Measurements from ENCODE around the gene AVPR1B. TPM values are rescaled to one million over a fixed set of nuclear protein-coding genes. Genes with fewer than 3 reads are reported as not detected.

AVPR1B gene
- total RNA-seq, 1 experiment from 2014 or later = not detected

DNA sequence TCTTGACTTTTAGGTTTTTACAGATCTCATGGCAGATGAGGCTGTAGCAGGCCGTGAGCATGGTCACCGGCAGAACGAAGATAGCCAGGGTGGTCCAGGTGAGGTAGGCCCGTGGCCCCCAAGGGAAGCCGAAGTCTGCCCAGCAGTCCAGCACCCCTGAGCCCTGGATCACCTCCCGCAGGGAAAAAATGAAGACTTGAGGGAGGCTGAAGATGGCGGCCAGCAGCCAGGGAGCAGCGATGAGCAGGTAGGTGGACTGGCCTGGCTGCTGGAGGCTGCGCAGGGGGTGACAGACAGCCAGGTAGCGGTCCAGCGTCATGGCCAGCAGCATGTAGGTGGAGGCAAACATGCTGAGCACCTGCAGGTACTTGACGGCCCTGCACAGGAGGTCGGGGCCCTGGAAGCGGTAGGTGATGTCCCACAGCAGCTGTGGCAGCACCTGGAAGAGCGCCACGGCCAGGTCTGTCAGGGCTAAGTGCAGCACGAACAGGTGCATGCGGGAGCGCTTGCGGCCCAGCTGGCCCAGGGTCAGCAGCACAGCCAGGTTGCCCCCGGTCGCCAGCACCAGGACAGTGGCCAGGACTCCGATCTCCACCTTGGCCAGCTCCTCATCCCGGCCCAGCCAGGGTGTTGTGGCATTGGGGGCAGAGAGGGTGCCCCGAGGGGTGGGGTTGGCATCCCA lies 856 bp downstream of the AVPR1B start:
- DNase-seq (ENCODE audit: low read depth, low spot score) = no peak
- in situ Hi-C loops (cut with HindIII; ENCODE audit: low pct_unique_long_range_greater_than_20kb, low sequenced_read_pairs) = no loop called here

DNA sequence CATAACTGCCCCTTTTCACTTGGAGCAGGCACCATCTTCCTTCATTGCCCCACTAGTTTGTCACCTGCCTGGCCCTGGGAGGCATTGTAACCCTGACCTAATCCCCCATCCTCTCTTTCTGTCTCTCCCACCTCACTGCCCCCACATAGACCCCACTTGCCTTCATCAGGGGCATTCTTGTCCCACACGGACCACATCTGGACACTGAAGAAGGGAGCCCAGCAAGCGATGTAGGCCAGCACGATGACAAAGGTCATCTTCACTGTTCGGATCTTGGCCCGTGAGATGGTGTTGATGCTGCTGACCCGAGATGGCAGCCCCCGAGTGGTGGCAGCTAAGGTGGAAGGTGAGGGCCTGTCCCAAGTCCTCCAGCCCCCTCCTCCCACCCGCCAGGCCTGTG lies 1.4 kb downstream of the AVPR1B start:
- no peak for DNase-seq (ENCODE audit: low read depth, low spot score)
- in situ Hi-C loops (cut with HindIII; ENCODE audit: low pct_unique_long_range_greater_than_20kb, low sequenced_read_pairs) = no loop called here

DNA sequence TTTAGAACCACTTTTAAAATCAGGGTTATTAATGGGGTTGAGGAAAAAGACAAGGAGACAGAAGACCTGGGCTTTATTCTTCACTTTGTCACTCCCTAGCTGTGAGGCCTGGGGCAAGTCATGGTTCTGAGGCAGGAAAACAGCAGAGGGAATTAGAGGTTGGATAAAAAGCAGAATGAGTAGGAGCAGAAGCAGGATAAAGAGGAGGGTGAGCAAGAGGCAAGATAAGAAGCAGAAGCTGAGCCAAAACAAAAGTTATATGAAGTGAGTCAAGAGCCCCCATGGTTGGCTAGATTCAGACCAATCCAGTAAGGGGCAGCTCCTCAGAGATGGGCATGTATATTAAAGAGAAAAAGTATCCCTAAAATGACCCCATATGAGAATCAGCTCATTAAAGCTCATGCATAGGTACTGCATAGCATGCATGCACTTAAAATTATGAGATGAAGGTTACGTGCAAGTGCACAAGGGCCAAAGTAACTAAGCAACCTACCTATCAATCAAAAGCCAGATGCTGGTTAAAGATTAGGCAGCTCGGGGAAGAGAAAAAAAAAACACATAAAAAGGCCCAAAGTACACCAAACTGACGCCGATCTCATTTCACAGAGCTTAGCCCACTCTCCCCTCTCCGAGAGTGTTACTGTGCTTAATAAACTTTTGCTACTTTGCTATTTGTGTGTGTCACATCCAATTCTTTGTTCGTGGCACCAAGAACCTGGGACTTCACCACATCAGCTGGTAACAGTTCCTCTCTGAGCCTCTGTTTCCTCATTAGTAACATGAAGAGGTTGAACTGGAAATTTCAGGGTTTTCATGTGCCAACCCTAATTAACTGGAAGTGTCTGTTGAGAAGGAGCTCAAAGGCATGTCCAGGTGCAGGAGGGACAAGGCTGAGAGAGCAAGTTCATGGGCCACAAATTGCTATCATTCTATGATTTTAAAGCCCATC lies 2.2 kb downstream of the AVPR1B start:
- in situ Hi-C loops (cut with HindIII; ENCODE audit: low pct_unique_long_range_greater_than_20kb, low sequenced_read_pairs) = no loop called here
- DNase-seq (ENCODE audit: low read depth, low spot score) = no peak

DNA sequence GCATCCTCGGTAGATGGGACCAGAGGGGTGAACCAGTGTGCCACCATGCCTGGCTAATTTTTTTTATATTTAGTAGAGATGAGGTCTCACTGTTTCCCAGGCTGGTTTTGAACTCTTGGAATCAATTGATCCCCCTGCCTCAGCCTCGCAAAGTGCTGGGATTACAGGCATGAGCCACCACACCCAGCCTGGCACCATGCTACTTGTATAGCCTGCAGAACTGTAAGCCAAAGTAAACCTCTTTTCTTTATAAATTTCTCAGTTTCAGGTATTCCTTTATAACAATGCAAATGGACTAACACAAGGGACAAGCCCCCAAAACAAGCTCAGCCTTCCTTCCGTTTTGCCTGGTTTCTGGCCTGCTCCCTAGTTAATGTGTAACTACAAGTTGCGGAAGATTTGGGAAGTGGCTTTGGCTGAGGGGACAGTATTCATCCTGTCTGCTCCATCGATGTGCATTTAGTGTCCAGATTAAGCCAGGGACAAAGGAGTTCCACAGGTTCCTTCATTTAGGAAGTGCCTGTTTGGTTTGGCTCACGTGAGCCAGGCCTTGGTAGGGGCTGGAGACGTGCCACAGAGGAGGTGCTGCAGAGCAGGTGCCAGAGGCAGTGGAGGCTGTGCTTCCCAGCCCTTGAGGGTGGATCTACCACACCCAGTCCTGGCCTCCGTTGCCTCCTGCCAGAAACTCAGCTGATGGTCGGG lies 4.4 kb downstream of the AVPR1B start:
- DNase-seq (ENCODE audit: low read depth, low spot score) = no peak
- in situ Hi-C loops (cut with HindIII; ENCODE audit: low pct_unique_long_range_greater_than_20kb, low sequenced_read_pairs) = no loop called here

DNA sequence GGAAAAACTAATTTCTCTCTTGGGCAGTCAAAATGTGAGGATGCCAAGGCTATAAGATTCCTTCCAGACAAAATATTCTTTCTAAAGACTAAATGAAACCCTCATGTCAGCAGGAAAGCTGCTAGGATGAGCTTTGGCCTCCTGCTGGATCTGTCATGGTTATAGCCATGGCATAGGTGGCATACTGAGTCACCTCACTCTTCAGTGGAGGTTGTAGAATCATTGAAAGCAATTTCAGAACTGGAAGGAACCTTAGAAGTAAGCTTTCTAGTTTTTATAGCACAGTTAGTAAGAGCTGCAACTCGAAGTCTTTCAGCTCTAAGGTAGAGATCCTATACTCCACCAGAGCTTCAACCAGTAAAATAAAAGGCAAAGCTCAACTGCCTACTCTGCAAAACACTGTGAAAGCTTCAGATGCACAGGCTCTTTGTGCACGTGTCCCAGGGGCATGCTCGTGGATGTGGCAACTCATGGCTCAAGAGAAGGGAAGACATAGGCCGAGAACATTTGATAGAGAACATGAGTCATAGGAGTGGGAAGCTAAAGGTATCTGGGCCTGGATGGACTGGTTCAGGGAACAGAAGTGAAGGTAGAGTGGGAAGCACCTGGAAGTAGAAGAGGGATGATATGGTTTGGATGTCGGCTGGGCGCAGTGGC lies 5.8 kb downstream of the AVPR1B start:
- in situ Hi-C loops (cut with HindIII; ENCODE audit: low pct_unique_long_range_greater_than_20kb, low sequenced_read_pairs) = no loop called here
- no peak for DNase-seq (ENCODE audit: low read depth, low spot score)

DNA sequence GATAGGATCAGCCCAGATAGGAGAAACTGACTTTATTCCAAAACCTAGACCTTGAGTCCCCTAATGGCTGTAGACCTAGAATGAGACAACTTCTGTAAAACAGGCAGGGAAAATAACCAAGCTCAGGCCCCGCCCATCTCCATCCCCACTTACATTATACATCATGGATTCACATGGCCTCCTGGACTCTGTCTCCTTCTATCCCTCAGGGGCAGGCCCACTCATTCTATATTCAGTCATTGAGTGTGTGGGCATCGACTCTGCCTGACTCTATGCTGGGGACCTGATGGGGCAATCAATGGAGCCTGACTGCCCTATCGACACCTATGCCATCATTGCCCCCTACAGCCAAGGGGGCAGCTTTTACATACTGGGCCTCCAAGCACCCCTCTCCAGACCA lies 6.4 kb downstream of the AVPR1B start:
- no peak for DNase-seq (ENCODE audit: low read depth, low spot score)
- in situ Hi-C loops (cut with HindIII; ENCODE audit: low pct_unique_long_range_greater_than_20kb, low sequenced_read_pairs) = no loop called here

DNA sequence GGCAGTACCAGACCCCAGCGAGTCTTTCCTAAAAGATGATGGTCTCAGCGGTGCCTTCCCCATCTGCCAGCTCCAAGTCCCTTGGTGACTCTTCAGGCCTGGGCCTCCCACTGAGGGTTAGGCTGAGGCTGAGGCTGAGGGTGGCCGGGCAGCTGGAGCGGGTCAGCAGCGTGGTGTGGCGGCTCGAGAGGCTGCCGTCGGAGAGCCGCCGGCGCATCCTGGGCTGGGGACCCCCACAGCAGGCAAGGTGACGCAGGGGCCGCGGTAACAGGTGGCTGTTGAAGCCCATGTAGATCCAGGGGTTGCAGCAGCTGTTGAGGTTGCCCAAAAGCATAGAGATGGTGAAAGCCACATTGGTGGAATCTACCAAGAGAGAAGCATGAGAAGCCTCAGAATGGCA lies 7.0 kb downstream of the AVPR1B start:
- DNase-seq (ENCODE audit: low read depth, low spot score) = no peak
- in situ Hi-C loops (cut with HindIII; ENCODE audit: low pct_unique_long_range_greater_than_20kb, low sequenced_read_pairs) = no loop called here

DNA sequence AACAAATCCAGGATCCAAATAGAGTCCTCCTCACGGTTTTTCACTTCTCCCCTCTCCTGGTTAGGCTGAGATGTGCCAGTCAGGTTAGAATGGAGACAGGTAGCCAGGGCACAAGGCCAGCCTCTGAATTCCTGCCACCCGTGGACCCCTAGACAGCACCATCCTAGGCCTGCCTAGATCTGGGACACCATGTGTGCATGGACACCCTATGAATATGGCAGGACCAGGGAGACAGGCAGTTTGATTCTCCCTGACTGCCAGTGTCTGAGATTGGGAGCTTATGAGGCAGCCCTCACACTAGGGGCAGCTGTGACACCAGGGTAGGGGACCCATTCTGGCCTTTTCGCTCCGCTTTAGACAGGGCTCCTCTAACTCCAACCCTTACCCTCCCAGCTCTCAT lies 7.5 kb downstream of the AVPR1B start:
- in situ Hi-C loops (cut with HindIII; ENCODE audit: low pct_unique_long_range_greater_than_20kb, low sequenced_read_pairs) = no loop called here
- DNase-seq (ENCODE audit: low read depth, low spot score) = no peak

DNA sequence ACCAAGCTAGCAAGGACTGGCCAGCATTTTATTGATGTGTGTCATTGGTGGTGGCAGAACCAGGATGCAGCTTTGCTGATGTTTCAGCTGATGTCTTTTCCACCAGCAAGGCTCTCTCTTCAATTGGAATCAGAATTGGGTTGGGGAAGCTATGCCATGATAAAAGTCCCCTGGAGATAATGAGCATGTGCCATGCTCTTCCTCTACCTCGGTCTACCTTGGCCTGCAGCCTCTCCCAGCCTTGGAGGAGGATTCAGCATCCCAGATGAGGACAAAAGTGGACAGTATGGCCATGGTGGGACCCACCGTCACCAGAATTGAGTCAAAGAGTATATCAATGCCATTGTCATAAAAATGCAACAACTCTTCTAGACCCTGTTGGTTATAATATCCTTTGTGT lies 8.6 kb downstream of the AVPR1B start:
- DNase-seq (ENCODE audit: low read depth, low spot score) = no peak
- in situ Hi-C loops (cut with HindIII; ENCODE audit: low pct_unique_long_range_greater_than_20kb, low sequenced_read_pairs) = no loop called here

DNA sequence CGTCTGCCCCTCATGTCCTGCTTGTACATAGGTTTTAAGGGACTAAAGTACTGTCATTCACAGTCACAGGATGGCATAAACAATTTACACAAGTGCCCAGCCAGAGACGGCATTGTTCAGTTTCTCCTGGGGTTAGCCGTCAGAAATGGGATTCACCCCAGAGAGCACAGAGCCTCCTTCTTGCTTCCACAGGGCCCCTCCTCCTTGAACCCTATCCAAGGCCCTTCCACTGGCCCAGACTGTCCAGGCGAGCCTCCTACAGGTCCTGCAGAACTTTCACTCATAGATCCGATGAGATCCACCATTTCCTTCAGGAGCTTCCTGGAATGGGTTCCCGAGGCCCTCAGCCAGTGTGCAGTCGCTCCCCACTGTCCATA lies 10.0 kb downstream of the AVPR1B start:
- in situ Hi-C loops (cut with HindIII; ENCODE audit: low pct_unique_long_range_greater_than_20kb, low sequenced_read_pairs) = no loop called here
- no peak for DNase-seq (ENCODE audit: low read depth, low spot score)

DNA sequence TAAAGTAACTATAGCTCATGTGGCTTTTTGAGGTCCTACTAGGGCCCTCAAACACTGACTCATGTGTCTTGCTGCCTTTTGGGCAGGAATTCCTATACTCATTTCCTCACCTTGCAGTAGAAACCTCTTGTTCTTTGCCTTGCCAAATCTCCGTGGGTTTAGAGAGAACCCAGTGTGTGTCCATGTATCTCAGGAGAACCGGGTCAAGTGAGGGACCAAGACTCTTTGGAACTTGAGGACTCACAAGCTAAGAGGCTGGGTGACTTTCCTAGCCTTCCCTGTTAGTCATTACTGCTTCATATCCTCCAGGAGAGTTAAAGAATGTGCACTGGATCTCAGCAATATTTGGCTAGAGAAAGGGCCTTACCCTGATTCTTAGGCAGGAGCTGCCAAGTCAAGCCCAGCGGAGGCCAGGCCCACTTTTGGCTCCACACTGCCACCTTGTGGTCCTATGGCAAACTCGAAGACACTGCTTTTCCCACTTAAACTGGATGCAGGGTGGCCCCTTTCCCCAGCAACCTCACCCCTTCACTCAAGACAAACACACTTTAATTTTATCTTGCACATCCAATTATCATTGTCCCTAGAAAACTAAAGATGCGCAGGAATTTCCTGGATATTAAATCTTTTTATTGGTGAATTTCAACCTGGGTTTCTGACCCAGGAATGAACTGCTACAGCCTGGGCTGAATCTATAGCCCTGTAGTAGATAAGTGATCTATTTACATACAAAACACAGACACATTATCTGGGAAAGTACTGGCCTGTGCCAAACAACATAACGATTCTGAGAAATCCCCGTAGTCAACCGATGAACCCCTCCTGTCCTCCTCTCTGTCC lies 10.6 kb downstream of the AVPR1B start:
- peak; percentile 81 for DNase-seq (ENCODE audit: low read depth, low spot score)
- in situ Hi-C loops (cut with HindIII; ENCODE audit: low pct_unique_long_range_greater_than_20kb, low sequenced_read_pairs) = no loop called here

DNA sequence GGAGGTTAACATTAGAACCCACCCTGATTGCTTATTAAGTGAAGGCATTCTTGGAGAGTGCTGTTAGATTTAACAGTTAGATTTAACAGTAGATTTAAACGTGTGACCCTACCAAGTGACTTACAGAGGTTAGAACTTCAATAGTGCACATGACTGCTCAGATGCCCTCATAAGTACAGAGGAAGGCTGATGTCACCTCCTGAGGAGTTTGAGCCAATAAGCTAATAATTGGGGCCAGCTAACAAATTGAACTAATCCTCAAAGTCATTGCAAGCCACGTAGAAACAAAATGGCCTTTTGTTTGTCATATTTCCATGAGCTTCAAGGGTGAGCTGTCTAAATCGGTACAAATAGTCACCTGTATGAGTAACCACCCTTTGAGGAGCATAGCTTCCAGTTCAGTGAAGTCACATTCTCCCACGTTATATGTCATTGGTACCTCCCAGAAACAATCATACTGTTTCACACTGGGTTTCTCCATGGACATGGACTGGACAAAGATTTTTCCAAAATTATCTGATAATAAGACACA lies 11.7 kb downstream of the AVPR1B start:
- no peak for DNase-seq (ENCODE audit: low read depth, low spot score)
- in situ Hi-C loops (cut with HindIII; ENCODE audit: low pct_unique_long_range_greater_than_20kb, low sequenced_read_pairs) = no loop called here

DNA sequence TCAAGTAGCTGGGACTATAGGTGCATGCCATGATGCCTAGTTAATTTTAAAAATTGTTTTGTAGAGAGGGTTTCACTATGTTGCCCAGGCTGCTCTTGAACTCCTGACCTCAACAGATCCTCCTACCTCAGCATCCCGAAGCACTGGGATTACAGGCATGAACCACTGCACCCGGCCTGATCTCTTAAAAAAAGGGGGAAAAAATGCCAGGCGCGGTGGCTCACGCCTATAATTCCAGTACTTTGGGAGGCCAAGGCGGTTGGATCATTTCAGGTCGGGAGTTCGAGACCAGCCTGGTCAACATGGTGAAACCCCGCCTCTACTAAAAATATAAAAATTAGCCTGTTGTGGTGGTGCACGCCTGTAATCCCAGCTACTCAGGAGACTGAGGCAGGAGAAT lies 13.2 kb downstream of the AVPR1B start:
- in situ Hi-C loops (cut with HindIII; ENCODE audit: low pct_unique_long_range_greater_than_20kb, low sequenced_read_pairs) = no loop called here
- no peak for DNase-seq (ENCODE audit: low read depth, low spot score)

DNA sequence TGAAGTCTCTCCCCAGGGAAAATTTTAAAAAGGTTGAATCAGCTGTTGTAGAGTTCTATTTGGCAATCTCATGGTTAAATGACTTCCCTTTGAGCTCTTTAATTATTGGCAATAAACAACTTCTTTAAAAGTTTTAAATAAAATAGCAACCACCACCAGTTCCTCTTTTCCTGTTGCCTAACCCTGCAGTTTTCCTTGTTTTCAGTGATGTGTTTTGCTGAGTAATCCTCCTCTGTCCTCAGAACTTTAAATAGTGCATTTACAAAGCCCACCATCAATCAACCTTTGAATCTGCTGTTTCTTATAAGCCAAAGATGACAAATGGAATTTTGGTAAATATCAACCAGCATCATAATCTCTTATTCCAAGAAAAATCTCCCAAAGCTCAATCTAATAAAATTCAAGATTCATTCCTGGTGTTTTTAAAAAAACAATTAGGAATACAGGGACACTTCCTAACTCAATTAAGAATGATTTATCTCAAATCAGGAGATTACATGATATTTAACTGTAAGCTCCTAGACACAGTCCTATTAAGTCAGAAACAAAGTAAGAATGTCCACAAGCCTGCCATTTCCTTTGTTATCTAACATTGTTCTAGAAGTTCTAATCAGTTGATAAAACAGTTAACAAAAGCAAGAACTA lies 14.8 kb downstream of the AVPR1B start:
- DNase-seq (ENCODE audit: low read depth, low spot score) = no peak
- in situ Hi-C loops (cut with HindIII; ENCODE audit: low pct_unique_long_range_greater_than_20kb, low sequenced_read_pairs) = no loop called here

DNA sequence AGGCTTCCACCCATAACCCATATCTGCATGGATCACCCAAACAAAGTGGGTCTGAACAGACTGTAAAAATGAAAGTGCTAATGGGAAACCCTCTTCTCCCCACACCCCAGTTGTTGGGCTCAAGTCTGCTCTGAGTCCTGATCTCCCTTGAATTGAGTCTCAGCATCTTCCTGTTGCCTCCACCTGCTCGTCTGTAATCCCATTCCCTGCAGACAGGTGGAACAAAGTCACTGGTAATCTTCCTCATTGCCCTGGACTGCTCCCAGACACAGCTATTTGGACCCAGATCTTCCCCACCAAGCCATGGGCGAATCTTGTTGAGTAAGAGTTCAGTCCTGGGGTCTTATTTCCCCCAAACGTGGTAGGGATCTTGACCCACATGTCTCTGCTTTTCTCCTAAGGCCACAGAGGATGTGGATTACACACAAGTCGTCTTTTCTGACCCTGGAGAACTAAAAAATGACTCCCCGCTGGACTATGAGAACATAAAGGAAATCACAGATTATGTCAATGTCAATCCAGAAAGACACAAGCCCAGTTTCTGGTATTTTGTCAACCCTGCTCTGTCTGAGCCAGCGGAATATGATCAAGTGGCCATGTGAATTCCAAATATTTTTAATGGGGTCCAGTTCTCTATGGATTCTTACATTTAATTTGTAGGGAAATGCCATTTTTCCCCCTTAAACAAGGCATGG lies 15.7 kb downstream of the AVPR1B start:
- in situ Hi-C loops (cut with HindIII; ENCODE audit: low pct_unique_long_range_greater_than_20kb, low sequenced_read_pairs) = no loop called here
- no peak for DNase-seq (ENCODE audit: low read depth, low spot score)

DNA sequence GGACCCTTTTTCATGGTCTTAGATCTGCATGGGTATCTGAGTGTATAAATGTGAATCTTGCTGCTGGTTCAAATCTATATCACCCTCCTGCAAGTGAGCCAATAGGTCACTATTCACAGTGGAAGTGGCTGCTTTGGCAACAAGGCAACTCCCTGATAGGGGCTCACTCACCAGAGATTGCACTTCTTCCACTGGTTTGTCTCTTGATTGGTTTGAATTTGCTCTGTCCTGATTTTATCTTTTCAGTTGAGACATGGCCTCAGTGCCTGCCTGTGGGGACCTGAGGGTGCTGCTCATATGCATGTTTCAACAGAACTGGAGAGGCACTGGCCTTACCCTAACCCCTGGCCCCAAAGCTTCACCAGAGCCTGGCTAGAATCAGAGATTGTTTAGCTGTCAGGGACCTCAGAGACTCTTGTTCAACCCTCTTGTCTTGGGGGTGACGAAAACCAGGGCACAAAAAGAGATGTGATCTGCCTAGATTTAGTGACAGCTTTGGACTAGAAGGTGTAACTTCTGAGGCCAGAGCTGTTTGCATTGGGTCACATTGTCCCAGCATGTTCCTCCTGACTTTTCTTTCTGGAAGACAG lies 16.9 kb downstream of the AVPR1B start:
- in situ Hi-C loops (cut with HindIII; ENCODE audit: low pct_unique_long_range_greater_than_20kb, low sequenced_read_pairs) = no loop called here

More for the DNA sequence above, 16.9 kb downstream of the AVPR1B start:
- no peak for DNase-seq (ENCODE audit: low read depth, low spot score)
